Vein endothelial cell (primary cell): ENCODE data around the gene CXorf65. TPM values are rescaled to one million over a fixed set of nuclear protein-coding genes. Genes with fewer than 3 reads are reported as not detected.

Source experiments
- small RNA-seq: library from RNA; depleted of rRNA; stranded (forward); fragments of <200 nt; gene quantifications from one replicate; pipeline ENCODE3, GENCODE V24; 2012
- total RNA-seq: library from RNA; depleted of rRNA; stranded (reverse); fragments of >200 nt; gene quantifications from 2 replicates; pipeline ENCODE4 v1.2.3, GENCODE V29; 2012

Gene CXorf65
- total RNA-seq: not detected in 2 replicates

GRCh38 chrX:71106427-71106826 lies at the start of gene CXorf65:
Gene CXorf65 (minus strand): TSS chrX:71106740. CDS start chrX:71106556, 184 bp downstream.

GRCh38 chrX:71144651-71145050 lies 38.1 kb upstream of the CXorf65 start, which contains the start of gene NLGN3:
Gene NLGN3 (plus strand): TSS chrX:71144841. CDS start chrX:71147750, 2,909 bp downstream.

DNA sequence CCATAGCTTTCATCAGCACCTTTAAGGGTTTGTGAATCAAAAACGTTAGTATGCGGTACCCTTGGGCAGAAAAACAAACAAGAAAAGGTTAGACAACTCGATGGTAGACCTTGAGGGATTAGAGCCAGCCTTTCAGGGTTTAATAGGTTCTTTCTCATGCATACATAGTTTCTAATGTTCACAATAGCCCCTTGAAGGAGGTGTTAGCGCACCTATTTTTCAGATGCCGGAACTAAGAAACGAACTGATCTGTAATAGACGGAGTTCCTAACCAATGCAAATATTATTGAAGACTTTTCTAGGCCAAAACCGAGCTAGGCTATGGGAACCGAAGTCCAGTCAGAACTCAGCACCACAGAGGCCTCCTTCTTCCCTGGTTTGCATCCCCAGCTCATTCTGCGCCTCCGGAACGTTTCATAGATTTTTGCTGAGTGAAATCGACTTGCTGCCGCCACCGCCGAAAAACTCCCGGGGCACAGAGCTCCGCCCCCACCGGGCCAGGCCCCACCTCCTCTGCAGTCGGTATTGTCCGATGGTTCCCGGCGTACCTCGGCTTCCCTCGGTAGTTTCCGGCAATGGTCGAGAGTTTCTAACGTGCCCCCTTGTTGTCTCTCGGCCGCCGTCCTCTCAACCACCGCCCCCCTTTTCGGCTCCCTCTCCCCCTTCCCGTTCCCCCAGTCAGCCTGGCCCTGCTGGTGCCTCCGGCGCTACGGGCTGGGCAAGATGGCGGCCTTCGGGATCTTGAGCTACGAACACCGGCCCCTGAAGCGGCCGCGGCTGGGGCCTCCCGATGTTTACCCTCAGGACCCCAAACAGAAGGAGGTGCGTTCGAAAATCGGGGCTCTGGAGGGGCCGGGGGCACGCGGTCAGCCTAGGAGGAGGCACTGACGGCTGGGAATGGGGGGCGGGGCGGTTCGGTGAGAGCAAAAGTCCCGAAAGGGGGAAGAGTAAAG lies 11.8 kb upstream of the CXorf65 start, which contains the start of gene MED12:
MED12 (plus strand) TSS at position 565 of the 953 bp plus-strand sequence; CDS start at position 724, 159 bp downstream.

GRCh38 chrX:71111141-71111843 lies 4.8 kb upstream of the CXorf65 start, which contains the start of gene IL2RG:
Gene IL2RG (minus strand): TSS chrX:71111577. CDS start chrX:71111539, 38 bp downstream.

DNA sequence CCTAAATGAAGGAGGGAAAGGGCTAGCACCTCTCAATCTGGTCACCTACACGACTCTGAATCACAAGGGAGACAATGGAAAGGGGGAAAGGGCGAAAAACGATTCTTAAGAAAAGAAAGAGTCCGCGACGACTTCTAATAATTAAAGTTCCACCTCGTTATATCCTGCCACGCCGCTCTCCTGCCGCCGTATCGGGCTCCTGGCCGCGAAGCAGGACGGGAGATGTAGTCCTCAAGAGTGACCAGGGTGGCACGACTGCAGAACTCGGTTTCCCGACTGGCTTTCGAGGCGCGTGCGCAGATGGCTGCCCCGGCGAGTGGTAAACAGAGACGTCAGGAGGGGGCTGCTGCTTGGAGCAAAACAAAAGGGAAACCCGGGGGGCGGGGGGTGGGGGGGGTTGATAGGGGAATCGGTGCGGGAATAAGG lies 11.0 kb downstream of the CXorf65 start, which contains the start of gene FOXO4:
FOXO4 (plus strand) TSS at position 297 of the 426 bp plus-strand sequence. CDS start 678 bp downstream, outside the sequence.

GRCh38 chrX:71068044-71068918 lies 38.3 kb downstream of the CXorf65 start, which contains the start of gene SNX12:
Gene SNX12 (minus strand): TSS chrX:71068334. CDS start chrX:71068306, 28 bp downstream.

Small RNAs within 50 kb of the gene (small RNA-seq; reads per million reads assigned to genes)
- gene CXorf65: not detected

Other genes starting within 250 kb of the CXorf65 start
- not detected in 2 replicates for gene TEX11, start 198.0 kb downstream of the CXorf65 start, total RNA-seq
- not detected in 2 replicates for gene SLC7A3, start 175.6 kb downstream of the CXorf65 start, total RNA-seq
- 70.6 and 89.8 TPM in 2 replicates for gene SNX12, start 38.4 kb downstream of the CXorf65 start, total RNA-seq
- 4.6 and 5.9 TPM in 2 replicates for gene FOXO4, start 10.9 kb downstream of the CXorf65 start, total RNA-seq
- 0.19 TPM in 1 of 2 replicates, not detected in the other for gene IL2RG, start 4.8 kb upstream of the CXorf65 start, total RNA-seq
- gene MED12, start 11.9 kb upstream of the CXorf65 start, total RNA-seq: 44.5 and 47.7 TPM in 2 replicates
- 0.19 and 0.33 TPM in 2 replicates for gene NLGN3, start 38.1 kb upstream of the CXorf65 start, total RNA-seq
- not detected in 2 replicates for gene GJB1, start 116.5 kb upstream of the CXorf65 start, total RNA-seq
- gene ZMYM3, start 147.4 kb upstream of the CXorf65 start, total RNA-seq: 26.1 and 32.7 TPM in 2 replicates
- 450 and 541 TPM in 2 replicates for gene NONO, start 176.9 kb upstream of the CXorf65 start, total RNA-seq
- gene ITGB1BP2, start 195.0 kb upstream of the CXorf65 start, total RNA-seq: 2.0 and 2.7 TPM in 2 replicates